CD4-positive, CD25-positive, alpha-beta regulatory T cell (primary cell): Measurements from ENCODE around the gene KCNB1. TPM values are rescaled to one million over a fixed set of nuclear protein-coding genes. Genes with fewer than 3 reads are reported as not detected.
A peak's percentile ranks its signal among the peaks of the same experiment; 100 is the strongest.

ENCODE experiments used
- ATAC-seq, 2 donors: fragments of 150-1000 bp; cut with Tn5 transposase; one replicate each; pipeline ENCODE4 v1.10.0; 2021; ENCODE audit warnings: low read depth in 2 of 2, moderate number of reproducible peaks in 2 of 2, moderate library complexity in 1 of 2
- DNase-seq, 3 donors: peaks; one replicate each; pipeline versions ENCODE4 v3.0.0 to v3.0.0-alpha.2; 2012 to 2022; ENCODE audit warnings: mixed read lengths in 1 of 3
- H3K27ac ChIP-seq: one replicate; pipeline ENCODE4 v1.7.0; 2013; ENCODE audit warnings: mild to moderate bottlenecking, low read length; ENCODE audit not compliant: insufficient read depth, poor library complexity, severe bottlenecking
- H3K27me3 ChIP-seq: one replicate; pipeline ENCODE4 v1.7.0; 2013; ENCODE audit warnings: low read length; ENCODE audit not compliant: control insufficient read depth, insufficient read depth
- H3K36me3 ChIP-seq: one replicate; pipeline ENCODE4 v1.7.0; 2013; ENCODE audit warnings: mild to moderate bottlenecking, low read length, moderate library complexity; ENCODE audit not compliant: control insufficient read depth, insufficient read depth
- H3K4me1 ChIP-seq: 2 replicates; pipeline ENCODE4 v1.7.0; 2013; ENCODE audit warnings: mild to moderate bottlenecking, low read length; ENCODE audit not compliant: insufficient read depth, control insufficient read depth, poor library complexity, severe bottlenecking
- H3K4me3 ChIP-seq: one replicate; pipeline ENCODE4 v1.7.0; 2013; ENCODE audit warnings: low read depth, mild to moderate bottlenecking, low read length, moderate library complexity
- H3K9me3 ChIP-seq, 2 experiments: 1 replicate in 1 of 2; 2 replicates in 1 of 2; pipeline ENCODE4 v1.7.0; 2013; ENCODE audit warnings: low read length in 2 of 2, mild to moderate bottlenecking in 1 of 2, moderate library complexity in 1 of 2; ENCODE audit not compliant: control insufficient read depth in 2 of 2
- H3K27ac Mint-ChIP-seq, 3 donors: one replicate each; pipeline ENCODE4 v1.8.0; 2020 to 2022; ENCODE audit warnings: mild to moderate bottlenecking in 3 of 3, mixed read lengths in 3 of 3, moderate library complexity in 2 of 3
- H3K27me3 Mint-ChIP-seq: one replicate; pipeline ENCODE4 v1.8.0; 2022; ENCODE audit warnings: mild to moderate bottlenecking, mixed read lengths
- H3K36me3 Mint-ChIP-seq: one replicate; pipeline ENCODE4 v1.8.0; 2020; ENCODE audit warnings: mixed read lengths
- H3K4me1 Mint-ChIP-seq, 4 donors: one replicate each; pipeline ENCODE4 v1.8.0; 2020 to 2022; ENCODE audit warnings: mixed read lengths in 4 of 4, mild to moderate bottlenecking in 1 of 4
- H3K4me3 Mint-ChIP-seq, 4 donors: one replicate each; pipeline ENCODE4 v1.8.0; 2020 to 2022; ENCODE audit warnings: mild to moderate bottlenecking in 4 of 4, mixed read lengths in 4 of 4, moderate library complexity in 3 of 4
- H3K9me3 Mint-ChIP-seq, 7 donors: one replicate each; pipeline ENCODE4 v1.8.0; 2020 to 2022; ENCODE audit warnings: mixed read lengths in 7 of 7, mild to moderate bottlenecking in 3 of 7, moderate library complexity in 2 of 7
- polyA plus RNA-seq, 4 donors: library from polyadenylated mRNA; unstranded; fragments of 300-500 nt; fragmentation: Illumina TruSeq; gene quantifications; one replicate each; pipeline ENCODE4 v1.2.3, GENCODE V29; 2021
- total RNA-seq: library from RNA; stranded (reverse); gene quantifications from one replicate; pipeline ENCODE4 v1.2.3, GENCODE V29; 2022

Gene KCNB1
- total and polyA plus RNA-seq, 5 donors from 2014 or later = 0.02 to 0.05 TPM; not detected in 3

DNA sequence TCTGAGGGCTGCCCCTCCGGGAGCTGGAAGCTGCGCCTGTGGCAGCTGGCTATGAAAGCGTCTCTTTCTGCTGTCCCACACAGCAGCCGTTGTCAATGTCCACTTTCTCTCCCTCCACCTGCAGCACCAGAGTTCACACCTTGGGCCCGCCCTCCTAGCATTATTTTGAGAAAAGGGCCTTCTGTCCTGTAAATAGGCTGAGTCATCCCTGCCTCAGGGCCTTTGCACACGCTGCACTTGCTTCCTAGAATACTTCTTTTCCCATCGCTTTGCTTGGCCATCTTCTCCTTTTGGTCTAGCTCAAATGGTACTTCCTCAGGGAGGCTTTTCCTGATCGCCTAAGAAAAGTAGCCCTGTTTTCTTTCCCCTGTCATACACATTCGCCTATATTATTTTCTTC is 135.3 kb downstream of the KCNB1 start:
- ATAC-seq (no peak), DNase-seq (no peak)
- Mint-ChIP-seq H3K27ac (peak overlapping the region in 1 of 3 donors; percentile 34), H3K27me3 (peaks cover 20% of the 10 kb centered on the region), H3K9me3 (no peaks in the 10 kb centered on the region), H3K36me3 (no peaks in the 10 kb centered on the region), H3K4me3 (no peak overlapping the region), H3K4me1 (no peaks in the 10 kb centered on the region)
- Histone ChIP-seq H3K27me3 (peaks cover 5% of the 10 kb centered on the region), H3K36me3 (no peaks in the 10 kb centered on the region), H3K27ac (no peak overlapping the region), H3K9me3 (no peaks in the 10 kb centered on the region), H3K4me1 (no peaks in the 10 kb centered on the region), H3K4me3 (no peak overlapping the region)

DNA sequence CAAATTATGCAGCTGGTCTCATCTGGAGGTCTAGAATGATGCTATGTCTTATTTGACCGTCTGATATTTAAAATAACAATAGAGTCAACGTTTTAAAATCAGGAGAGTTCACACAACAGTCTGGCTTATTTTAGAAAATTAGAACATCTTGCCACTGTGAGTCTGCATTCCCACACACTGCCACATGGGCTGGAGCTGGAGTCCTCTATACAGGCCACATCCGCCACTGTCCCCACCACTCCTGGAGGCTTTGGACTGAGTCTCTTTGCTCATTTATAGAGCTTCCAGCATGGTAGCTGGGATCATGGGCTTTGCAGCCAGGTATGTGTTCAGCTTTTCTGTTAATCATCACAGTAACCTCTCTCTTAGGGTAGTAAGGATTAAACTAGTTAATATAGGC is 135.8 kb downstream of the KCNB1 start:
- Histone ChIP-seq H3K9me3 (no peaks in the 10 kb centered on the region), H3K4me3 (no peak overlapping the region), H3K27me3 (no peaks in the 10 kb centered on the region), H3K4me1 (no peaks in the 10 kb centered on the region), H3K36me3 (no peaks in the 10 kb centered on the region), H3K27ac (no peak overlapping the region)
- ATAC-seq = no peak
- Mint-ChIP-seq H3K9me3 (no peaks in the 10 kb centered on the region), H3K27ac (peak overlapping the region in 1 of 3 donors; percentile 34), H3K36me3 (no peaks in the 10 kb centered on the region), H3K27me3 (peaks cover 17% of the 10 kb centered on the region), H3K4me3 (no peak overlapping the region), H3K4me1 (no peaks in the 10 kb centered on the region)
- no peak for DNase-seq

DNA sequence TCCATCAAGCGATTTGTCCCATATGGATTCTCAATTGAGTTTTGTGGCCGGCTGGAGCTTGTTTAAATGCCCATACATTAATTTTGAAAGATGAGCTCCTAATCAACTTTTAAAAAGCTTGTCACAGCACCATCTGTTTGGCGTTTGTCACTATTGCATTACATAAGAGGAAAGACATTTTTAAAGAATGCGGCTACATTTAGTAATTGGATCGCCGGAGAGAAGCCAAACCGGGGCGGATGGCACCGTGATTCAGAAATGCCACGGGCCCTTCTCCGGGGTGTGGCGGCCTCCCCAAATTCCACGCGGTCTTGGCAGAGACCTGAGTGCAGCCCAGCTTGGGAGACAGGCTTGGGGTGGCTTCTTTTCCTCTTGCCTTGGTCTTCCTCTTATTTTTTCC is 136.9 kb downstream of the KCNB1 start:
- Histone ChIP-seq H3K27ac (no peak overlapping the region), H3K36me3 (no peaks in the 10 kb centered on the region), H3K4me3 (no peak overlapping the region), H3K27me3 (no peaks in the 10 kb centered on the region), H3K4me1 (no peaks in the 10 kb centered on the region), H3K9me3 (no peaks in the 10 kb centered on the region)
- Mint-ChIP-seq H3K36me3 (no peaks in the 10 kb centered on the region), H3K27ac (no peak overlapping the region), H3K4me1 (no peaks in the 10 kb centered on the region), H3K9me3 (no peaks in the 10 kb centered on the region), H3K27me3 (peaks cover 17% of the 10 kb centered on the region), H3K4me3 (no peak overlapping the region)
- no peak for DNase-seq
- no peak for ATAC-seq

DNA sequence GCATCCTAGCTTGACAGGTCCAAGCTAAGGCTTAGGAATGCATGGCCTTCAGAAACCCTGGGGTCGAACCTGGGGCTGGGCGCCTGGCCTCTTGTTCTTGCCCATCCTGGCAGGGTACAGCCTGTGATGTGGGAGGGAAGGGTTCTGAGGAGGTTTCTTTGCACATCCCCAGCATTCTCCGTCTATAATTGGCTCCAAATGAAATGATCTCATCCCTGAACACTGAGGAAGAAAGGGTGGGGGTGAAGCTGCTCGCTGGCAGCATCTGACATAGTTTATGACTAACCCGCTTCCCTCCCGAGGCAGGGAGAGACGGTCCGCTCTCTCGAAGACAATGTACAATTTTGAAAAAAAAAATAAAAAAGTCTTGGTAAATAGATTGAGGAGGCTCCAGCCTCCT is 137.5 kb downstream of the KCNB1 start:
- Mint-ChIP-seq H3K9me3 (no peaks in the 10 kb centered on the region), H3K4me3 (no peak overlapping the region), H3K36me3 (no peaks in the 10 kb centered on the region), H3K4me1 (no peaks in the 10 kb centered on the region), H3K27me3 (peaks cover 17% of the 10 kb centered on the region), H3K27ac (no peak overlapping the region)
- Histone ChIP-seq H3K9me3 (no peaks in the 10 kb centered on the region), H3K4me3 (no peak overlapping the region), H3K4me1 (no peaks in the 10 kb centered on the region), H3K27me3 (no peaks in the 10 kb centered on the region), H3K27ac (no peak overlapping the region), H3K36me3 (no peaks in the 10 kb centered on the region)
- no peak for ATAC-seq
- no peak for DNase-seq

DNA sequence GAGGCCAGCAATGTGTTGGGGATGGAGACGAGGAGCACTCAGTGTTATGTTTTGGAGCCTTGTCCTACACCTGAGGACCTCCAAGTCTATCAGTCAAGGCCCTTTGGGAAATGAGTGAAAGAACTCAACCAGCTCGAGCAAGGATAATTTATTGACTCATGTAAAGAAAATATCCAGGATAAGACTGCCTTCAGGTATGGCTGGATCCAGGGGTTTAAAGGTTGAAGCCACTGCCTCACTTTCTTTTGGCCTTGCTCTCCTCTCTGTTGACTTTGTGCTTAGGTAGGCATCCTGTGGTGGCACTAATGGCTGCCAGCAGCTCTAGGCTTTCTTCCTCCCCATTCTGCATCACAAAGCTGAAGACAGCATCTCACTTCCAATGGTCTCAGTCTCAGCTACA is 138.3 kb downstream of the KCNB1 start:
- H3K9me3 Mint-ChIP-seq = no peaks in the 10 kb centered on the region
- H3K27ac Mint-ChIP-seq = no peak overlapping the region
- H3K27me3 Mint-ChIP-seq = peaks cover 17% of the 10 kb centered on the region
- Histone ChIP-seq H3K4me1 (no peaks in the 10 kb centered on the region), H3K36me3 (no peaks in the 10 kb centered on the region), H3K4me3 (no peak overlapping the region), H3K9me3 (no peaks in the 10 kb centered on the region), H3K27ac (no peak overlapping the region), H3K27me3 (no peaks in the 10 kb centered on the region)
- no peaks in the 10 kb centered on the region for H3K4me1 Mint-ChIP-seq
- no peaks in the 10 kb centered on the region for H3K36me3 Mint-ChIP-seq
- DNase-seq (no peak), ATAC-seq (no peak)
- H3K4me3 Mint-ChIP-seq = no peak overlapping the region

DNA sequence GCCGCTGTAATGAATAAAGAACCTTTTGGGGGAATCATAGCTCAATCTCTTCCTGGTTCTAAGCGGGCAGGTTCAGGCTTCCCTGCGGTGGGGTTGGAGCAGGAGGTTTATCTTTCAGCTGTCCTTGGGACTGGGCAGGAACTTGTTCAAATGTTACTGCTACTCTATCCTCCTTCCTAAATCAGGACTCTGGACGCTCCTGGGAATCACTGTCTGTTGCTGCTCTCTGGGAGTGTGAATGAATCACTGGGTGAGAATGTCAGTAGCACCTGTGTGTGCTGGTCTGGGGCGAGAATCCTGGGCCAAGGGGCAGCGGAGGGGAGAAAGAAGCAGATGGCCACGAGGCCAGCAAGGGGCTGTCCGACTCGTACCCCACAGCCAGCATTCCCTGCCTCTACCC is 139.2 kb downstream of the KCNB1 start:
- DNase-seq (no peak), ATAC-seq (no peak)
- peaks cover 9% of the 10 kb centered on the region for H3K27me3 Mint-ChIP-seq
- no peak overlapping the region for H3K27ac Mint-ChIP-seq
- Histone ChIP-seq H3K9me3 (no peaks in the 10 kb centered on the region), H3K27me3 (no peaks in the 10 kb centered on the region), H3K27ac (no peak overlapping the region), H3K4me3 (no peak overlapping the region), H3K36me3 (no peaks in the 10 kb centered on the region), H3K4me1 (no peaks in the 10 kb centered on the region)
- no peaks in the 10 kb centered on the region for H3K9me3 Mint-ChIP-seq
- no peak overlapping the region for H3K4me3 Mint-ChIP-seq
- no peaks in the 10 kb centered on the region for H3K4me1 Mint-ChIP-seq
- no peaks in the 10 kb centered on the region for H3K36me3 Mint-ChIP-seq

DNA sequence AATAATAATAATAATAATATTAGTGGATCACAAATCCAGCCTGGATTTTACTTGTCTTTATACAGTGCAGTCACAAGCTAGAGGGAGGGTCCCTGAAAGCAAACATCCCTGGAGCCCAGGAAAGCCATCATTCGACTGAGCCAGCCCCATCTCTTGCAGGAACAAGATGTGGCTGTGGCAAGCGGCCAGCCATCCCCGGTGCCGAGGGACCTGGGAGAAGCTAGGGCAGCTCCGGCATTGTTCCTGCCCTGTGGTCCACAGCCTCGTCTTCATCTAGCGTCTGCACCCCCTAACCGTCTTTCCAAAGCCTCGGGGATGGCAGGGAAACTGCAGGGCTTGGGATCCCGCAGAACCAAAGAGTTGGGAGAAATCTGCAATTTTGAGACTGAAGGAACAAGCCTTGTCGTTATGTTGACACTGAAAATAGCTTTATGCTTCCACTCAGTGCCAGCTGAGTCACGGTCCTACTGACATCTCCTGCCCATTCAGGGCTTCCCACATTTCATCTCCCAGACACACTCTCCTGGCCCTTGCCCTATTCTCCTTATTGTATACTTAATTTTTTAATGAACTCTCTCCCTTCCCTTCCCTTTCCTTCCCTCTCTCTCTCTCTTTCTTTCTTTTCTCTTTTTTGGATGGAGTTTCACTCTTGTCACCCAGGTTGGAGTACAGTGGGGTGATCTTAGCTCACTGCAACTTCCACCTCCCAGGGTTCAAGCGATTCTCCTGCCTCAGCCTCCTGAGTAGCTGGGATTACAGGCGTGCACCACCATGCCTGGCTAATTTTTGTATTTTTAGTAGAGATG is 142.1 kb downstream of the KCNB1 start:
- Mint-ChIP-seq H3K9me3 (no peaks in the 10 kb centered on the region), H3K4me1 (no peaks in the 10 kb centered on the region), H3K36me3 (no peaks in the 10 kb centered on the region), H3K4me3 (no peak overlapping the region), H3K27me3 (no peaks in the 10 kb centered on the region), H3K27ac (no peak overlapping the region)
- no peak for DNase-seq
- no peaks in the 10 kb centered on the region for H3K9me3 ChIP-seq
- no peak for ATAC-seq
- no peak overlapping the region for H3K27ac ChIP-seq
- H3K4me3 ChIP-seq = no peak overlapping the region
- no peaks in the 10 kb centered on the region for H3K4me1 ChIP-seq
- no peaks in the 10 kb centered on the region for H3K27me3 ChIP-seq
- no peaks in the 10 kb centered on the region for H3K36me3 ChIP-seq

DNA sequence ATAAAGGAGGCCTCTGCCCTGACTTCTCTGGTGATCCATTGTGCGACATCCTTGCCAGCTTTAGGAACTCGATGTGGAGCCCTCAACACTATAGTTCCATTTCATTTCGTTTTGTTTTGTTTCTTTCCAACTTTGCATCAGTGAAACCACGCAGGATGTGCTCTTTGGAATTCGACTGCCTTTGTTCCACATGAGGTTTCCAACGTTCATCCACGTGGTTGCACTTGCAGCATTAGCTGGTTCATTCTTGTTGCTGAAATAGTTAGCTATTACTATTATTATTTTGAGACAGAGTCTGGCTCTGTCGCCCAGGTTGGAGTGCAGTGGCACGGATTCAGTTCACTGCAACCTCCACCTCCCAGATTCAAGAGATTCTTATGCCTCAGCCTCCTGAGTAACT is 143.3 kb downstream of the KCNB1 start:
- Histone ChIP-seq H3K27ac (no peak overlapping the region), H3K4me1 (no peaks in the 10 kb centered on the region), H3K36me3 (no peaks in the 10 kb centered on the region), H3K4me3 (no peak overlapping the region), H3K27me3 (no peaks in the 10 kb centered on the region), H3K9me3 (no peaks in the 10 kb centered on the region)
- no peaks in the 10 kb centered on the region for H3K9me3 Mint-ChIP-seq
- H3K27me3 Mint-ChIP-seq = no peaks in the 10 kb centered on the region
- no peaks in the 10 kb centered on the region for H3K36me3 Mint-ChIP-seq
- DNase-seq = no peak
- H3K4me3 Mint-ChIP-seq = no peak overlapping the region
- peak overlapping the region in 1 of 3 donors; percentile 13 for H3K27ac Mint-ChIP-seq
- no peak for ATAC-seq
- H3K4me1 Mint-ChIP-seq = no peaks in the 10 kb centered on the region
